Stimulated activated CD8-positive, alpha-beta memory T cell treated with anti-CD3 and anti-CD28 coated beads, Interleukin-2, amount 100 ng/mL, for 1 hour (primary cell): ENCODE measurements around the gene SSH2.

ENCODE experiments used
- DNase-seq, 2 donors: peaks; one replicate each; pipeline ENCODE4 v3.0.0-alpha.2; 2020; ENCODE audit warnings: low read depth in 2 of 2

Gene SSH2

DNA sequence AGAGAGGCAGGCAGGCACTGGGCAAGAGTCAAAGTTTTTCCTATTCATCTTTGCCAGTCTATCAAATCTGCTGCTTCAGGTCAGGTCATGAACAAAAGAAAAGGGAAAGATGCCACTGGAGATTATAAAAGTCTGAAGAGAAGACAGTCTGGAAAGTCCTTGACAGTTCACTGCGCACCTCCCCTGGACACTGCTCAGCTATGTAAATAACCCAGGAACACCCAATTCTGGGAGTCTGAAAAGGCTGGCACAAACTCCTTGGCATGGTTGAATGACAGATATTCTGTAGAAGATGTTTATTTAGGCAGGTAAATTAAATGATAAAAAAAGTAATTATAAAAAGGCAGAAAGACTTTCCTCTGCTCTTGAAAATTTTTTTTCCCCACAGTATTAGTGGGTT lies 302.1 kb downstream of the SSH2 start:
- no peak for DNase-seq

DNA sequence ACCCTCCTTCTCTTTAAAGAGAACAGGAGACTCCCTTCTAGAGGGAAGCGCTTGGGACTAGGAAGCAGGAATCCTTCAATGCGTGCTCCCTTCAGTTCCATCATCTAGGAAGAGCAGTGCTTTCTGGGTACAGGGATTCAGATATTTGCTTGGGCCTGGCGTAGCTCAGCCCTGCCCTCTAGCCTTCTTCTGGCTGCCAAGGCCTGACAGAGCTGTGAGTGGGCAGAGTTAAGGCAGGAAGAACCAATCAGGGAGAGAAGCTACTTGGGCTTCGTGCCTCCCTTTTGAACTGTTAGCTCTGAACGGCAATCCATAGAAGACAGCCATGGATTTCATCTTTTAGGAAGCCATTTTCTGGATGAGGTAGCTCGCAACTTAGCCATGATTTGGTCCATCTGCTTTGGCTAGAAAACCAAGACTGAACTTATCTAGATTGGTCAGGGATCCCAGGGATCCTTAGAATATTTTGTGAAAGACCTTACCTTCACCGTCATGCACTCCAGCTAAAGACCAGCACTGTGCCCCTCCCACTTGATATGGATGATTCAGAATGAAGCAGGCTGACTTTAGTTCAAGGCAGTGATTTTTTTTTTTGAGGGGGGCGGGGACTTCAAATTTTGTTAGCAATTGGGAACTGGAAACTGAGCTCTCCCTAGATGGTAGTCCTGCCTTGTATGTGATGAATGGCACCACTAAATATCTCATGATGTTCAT lies 304.8 kb downstream of the SSH2 start:
- no peak for DNase-seq

GRCh38 chr17:29624586-29624985 lies 305.4 kb downstream of the SSH2 start:
- no peak for DNase-seq

- DNase-seq, result no peak
Observed at GRCh38 chr17:29623283-29623647, 306.8 kb downstream of the SSH2 start.

DNA sequence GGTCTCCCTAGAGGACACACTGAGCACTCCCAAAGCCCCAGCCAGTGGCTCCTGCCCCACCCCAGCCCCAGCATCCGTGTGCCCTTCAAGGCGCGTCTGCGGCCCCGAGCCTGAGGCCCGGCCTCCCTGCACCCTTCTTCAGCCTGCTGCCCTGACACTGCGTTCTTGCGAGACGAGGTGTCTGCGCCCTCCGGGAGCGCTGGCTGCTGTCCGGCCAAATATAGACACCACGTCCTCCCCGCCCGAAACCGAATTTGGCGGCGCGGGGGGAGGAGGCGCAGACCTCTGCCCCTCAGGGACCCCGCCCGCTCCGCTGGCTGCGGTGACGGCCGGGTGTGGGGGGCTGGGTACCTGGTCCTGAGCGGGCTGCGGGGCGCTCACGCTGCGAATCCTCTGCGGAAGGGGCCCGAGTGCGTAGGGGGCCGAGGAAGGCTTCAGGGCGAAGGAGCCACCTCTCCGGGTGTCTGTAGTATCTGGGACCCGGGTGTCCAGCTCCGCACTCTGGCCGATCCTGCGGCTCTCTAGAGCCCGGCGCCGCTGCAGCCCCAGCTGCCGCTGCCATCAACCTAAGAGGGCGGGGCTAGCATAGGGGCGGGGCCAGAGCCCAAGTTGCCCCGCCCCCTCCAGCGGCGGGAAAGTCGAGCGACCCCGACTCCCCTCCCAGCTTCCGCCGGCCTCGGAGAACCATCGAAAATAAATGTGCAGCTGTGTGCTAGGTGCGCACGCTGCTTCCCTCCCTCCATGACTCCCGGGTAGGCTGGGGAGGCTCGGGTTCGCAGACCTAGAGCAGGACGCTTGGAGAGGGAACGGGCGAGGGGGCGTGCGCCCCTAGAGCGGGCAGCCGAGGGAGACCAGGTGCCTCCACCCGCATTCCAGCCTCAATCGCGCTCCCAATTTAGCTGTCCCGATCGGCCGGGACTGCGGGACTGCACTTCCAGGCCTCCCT lies 307.4 kb downstream of the SSH2 start, which contains the start of gene CORO6:
CORO6 (minus strand) TSS at position 576 of the 946 bp plus-strand sequence. CDS start 1,491 bp downstream, outside the sequence.
- peak; percentile 43 to 44 for DNase-seq

GRCh38 chr17:29621751-29622194 lies 308.3 kb downstream of the SSH2 start:
- DNase-seq, result no peak

DNA sequence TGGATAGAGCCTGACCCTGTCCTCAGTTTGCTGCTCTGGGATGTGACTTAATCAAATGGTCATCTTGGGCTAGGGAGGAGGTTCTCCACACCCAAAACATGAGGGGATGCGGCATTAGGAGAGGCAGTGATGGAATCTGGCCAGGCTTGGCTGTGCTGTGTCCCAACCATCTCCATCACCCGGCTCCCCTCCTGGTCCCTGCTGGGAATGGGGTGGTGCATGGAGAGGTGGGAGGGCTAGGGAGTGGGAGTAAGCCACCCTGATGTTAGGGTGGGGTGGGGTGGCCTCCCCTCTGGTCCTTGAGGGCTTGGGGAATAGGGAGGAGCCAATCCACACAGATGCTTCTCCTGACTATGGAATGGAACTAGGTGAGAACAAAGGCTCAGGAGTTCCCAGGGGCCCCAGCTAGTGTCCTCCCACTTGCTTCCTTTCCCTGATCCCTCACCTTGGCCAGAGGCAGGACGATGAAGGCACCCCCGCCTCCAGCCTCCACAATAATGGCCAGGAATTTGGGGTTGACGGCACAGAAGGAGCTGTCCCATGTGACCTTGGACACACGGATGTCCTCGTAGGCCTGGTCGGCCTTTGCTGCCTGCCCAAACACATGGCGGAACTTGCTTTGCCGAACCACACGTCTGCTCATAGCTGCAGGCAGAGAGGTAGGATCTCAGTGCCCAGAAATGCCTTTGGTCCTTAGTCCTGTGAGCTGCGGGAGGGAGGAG lies 309.1 kb downstream of the SSH2 start:
- no peak for DNase-seq

DNA sequence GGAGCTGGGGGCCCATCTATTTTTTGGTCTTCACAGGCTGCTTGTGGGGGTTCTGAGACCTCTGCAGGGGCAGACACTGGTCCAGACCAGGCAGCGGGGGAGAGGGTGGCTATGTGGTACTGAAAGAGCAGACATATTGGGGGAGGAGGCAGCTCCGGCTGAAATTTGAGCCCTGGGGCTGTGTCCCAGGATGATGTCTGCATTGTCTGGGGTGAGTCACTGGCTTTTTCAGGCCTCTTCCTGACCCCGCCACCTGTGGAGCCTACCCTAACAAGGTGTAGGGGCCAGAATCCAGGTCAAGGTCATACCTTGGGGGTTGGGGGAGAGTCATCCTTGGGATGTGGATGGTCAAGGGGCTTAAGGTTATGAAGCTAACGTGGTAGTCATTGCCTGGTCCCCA lies 309.8 kb downstream of the SSH2 start:
- DNase-seq, result no peak

- DNase-seq, result no peak
Observed at GRCh38 chr17:29619251-29619650, 310.8 kb downstream of the SSH2 start.

GRCh38 chr17:29618272-29619065 lies 311.6 kb downstream of the SSH2 start:
- no peak for DNase-seq

DNA sequence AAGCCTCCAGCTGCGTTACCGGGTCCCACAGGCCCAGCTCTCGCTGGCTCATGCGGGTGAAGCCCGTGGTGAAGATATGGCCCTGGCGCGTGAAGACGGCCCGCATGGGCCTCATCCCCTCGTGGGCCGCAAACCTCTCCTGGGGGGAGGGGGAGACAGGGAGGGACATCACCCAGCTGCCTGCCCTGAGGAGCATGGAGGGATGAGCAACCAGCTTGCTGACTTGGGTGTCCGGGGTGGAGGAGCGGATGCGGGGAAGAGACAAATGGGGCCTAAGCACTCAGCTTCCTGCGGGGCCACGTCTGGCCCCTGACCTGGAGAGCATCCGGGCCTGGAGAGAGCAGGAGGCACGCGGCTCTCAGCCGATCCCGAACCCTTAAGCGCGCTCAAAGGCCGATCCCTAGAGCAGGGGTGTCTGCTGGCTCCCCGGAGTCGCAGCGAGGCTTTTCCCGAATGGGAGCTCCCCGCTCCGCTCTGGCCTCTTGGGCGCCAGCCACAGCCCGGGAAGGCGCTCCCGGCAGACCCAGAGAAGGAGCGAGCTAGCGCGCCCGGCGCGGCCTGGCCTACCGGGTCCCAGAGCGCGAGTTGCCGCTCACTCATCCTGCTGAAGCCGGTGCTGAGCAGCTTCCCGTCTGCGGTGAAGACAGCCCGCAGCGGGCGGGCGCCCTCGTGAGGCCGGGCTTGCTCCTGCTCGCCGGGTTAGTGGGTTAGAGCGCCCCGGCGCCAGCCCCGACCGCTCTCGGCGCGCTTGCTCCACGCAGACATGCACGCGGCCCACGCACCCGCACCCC lies 312.4 kb downstream of the SSH2 start:
- peak; percentile 70 to 76 for DNase-seq

- DNase-seq, result peak; percentile 67 to 79
Observed at GRCh38 chr17:29617125-29617480, 312.9 kb downstream of the SSH2 start.

DNA sequence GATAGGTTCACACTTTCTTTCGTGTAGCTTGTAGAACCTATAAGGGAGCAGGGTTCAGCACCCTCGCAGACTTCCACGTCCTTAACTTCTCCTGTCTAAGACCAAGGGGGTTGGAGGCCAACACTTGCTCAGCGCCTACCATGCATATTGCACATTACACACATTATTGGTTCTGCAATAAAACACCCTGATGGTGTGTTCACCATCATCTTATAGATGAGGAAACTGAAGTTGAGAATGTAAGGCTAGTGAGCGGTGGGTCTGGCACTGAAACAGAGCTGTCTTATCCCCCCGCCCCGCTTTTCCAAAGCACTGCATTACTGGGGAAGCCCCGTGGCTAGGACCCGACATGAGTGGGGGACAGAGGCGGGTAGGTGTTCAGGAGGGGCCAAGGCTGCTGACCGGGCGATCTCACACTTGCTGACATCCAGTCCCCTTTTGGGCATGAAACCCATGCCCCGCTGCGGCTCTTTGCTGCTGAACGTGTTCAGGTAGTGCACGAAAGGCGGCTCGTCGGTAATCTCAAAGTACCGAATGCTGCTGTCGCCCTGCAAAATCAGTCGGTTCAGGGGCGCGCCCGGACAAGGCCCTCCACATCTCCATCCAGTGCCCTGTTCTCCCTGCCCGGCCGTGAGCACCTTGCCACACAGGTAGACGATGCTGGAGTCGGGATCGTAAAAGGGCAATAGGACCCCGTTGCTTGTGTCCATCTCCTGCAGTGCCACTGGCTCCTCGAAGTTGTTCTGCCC lies 313.6 kb downstream of the SSH2 start:
- DNase-seq, result no peak

GRCh38 chr17:29615492-29616299 lies 314.3 kb downstream of the SSH2 start:
- DNase-seq, result peak; percentile 61 to 73

DNA sequence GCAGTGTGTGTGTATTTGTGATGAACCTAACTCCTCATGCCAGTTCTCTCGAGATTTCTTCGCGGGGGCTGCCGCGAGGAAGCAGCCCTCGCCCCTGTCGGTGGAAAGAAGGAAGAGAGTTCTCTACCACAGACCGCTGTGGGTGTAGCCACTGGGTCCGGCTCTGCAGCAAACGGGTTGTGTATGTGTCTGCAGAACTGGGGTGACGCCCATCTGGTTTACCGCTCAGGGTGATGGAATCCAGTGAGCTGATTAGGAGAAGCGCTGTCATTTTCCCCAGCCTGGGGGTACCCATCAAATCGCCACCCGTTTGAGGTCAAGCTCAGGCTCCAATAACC lies 315.0 kb downstream of the SSH2 start:
- DNase-seq, result peak; percentile 27 to 51

- DNase-seq, result no peak
Observed at GRCh38 chr17:29614349-29615047, 315.5 kb downstream of the SSH2 start.

- DNase-seq, result no peak
Observed at GRCh38 chr17:29613856-29614255, 316.2 kb downstream of the SSH2 start.

DNA sequence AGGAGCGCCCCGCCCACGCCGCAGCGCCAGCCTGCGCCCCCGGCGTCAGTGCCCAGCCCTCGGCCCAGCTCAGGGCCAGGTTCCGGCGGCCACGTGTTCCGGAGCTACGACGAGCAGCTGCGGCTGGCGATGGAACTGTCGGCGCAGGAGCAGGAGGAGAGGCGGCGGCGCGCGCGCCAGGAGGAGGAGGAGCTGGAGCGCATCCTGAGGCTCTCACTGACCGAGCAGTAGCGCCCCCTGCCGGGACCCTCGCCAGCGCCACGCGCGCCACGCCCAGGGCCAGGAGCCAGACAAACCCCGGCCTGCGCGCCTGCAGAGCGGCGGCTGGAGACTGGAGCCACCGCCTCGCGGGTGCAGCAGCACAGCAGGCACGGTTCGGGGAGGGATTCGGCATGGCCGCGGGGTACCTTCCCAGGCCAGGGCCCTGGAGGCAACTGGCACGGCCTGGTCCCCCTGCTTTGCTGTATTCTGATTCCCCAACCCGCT lies 316.6 kb downstream of the SSH2 start:
- DNase-seq, result peak; percentile 83 to 84
